ES-I3 (cell line): ENCODE results near the gene CES1.
"Not testable (repeated sequence)": the region's sequence is repeated elsewhere in the genome, so short reads cannot be mapped to it uniquely, and the experiment has no call there.

Source experiments
- H3K36me3 ChIP-seq: 2 replicates; pipeline ENCODE4 v1.6.1; 2013; ENCODE audit warnings: mild to moderate bottlenecking, low read length, control low read depth, moderate library complexity; ENCODE audit not compliant: insufficient read depth
- H3K4me1 ChIP-seq: 2 replicates; pipeline ENCODE4 v1.6.1; 2013; ENCODE audit warnings: mild to moderate bottlenecking, control low read depth, low read length; ENCODE audit not compliant: insufficient read depth
- H3K9ac ChIP-seq: 2 replicates; pipeline ENCODE4 v1.6.1; 2013; ENCODE audit warnings: low read depth, mild to moderate bottlenecking, low read length, moderate library complexity
- H3K9me3 ChIP-seq: 2 replicates; pipeline ENCODE4 v1.6.1; 2013; ENCODE audit warnings: mild to moderate bottlenecking, low read length, moderate library complexity; ENCODE audit not compliant: control insufficient read depth, insufficient read depth

The CES1 gene

GRCh38 chr16:55817236-55817912 lies 15.5 kb downstream of the CES1 start:
- no peak overlapping the region for H3K9ac ChIP-seq
- no peaks in the 10 kb centered on the region for H3K9me3 ChIP-seq
- no peaks in the 10 kb centered on the region; the same call in 1 of the 2 replicates for H3K4me1 ChIP-seq
- no peaks in the 10 kb centered on the region for H3K36me3 ChIP-seq

- H3K4me1 ChIP-seq, H3K36me3 ChIP-seq, H3K9me3 ChIP-seq, H3K9ac ChIP-seq: not testable (repeated sequence)
Observed at GRCh38 chr16:55816222-55816621, 16.7 kb downstream of the CES1 start.

GRCh38 chr16:55815320-55815719 lies 17.6 kb downstream of the CES1 start:
- no peaks in the 10 kb centered on the region for H3K9me3 ChIP-seq
- H3K36me3 ChIP-seq: no peaks in the 10 kb centered on the region
- H3K4me1 ChIP-seq: no peaks in the 10 kb centered on the region; the same call in 1 of the 2 replicates
- no peak overlapping the region for H3K9ac ChIP-seq

- not testable (repeated sequence) for H3K9me3 ChIP-seq
Observed at GRCh38 chr16:55814174-55814573, 18.7 kb downstream of the CES1 start.

GRCh38 chr16:55813730-55814129 lies 19.2 kb downstream of the CES1 start:
- H3K9ac ChIP-seq, H3K4me1 ChIP-seq, H3K9me3 ChIP-seq, H3K36me3 ChIP-seq: not testable (repeated sequence)

More at GRCh38 chr16:55814174-55814573, 18.7 kb downstream of the CES1 start:
- H3K4me1 ChIP-seq, H3K36me3 ChIP-seq, H3K9ac ChIP-seq: not testable (repeated sequence)

- Histone ChIP-seq H3K4me1 (no peaks in the 10 kb centered on the region; the same call in 1 of the 2 replicates), H3K9me3 (no peaks in the 10 kb centered on the region), H3K9ac (no peak overlapping the region), H3K36me3 (no peaks in the 10 kb centered on the region)
Observed at GRCh38 chr16:55812951-55813350, 19.9 kb downstream of the CES1 start.

- H3K4me1 ChIP-seq: no peaks in the 10 kb centered on the region; the same call in 1 of the 2 replicates
- no peak overlapping the region for H3K9ac ChIP-seq
- H3K9me3 ChIP-seq: no peaks in the 10 kb centered on the region
- no peaks in the 10 kb centered on the region for H3K36me3 ChIP-seq
Observed at GRCh38 chr16:55811811-55812210, 21.1 kb downstream of the CES1 start.

- Histone ChIP-seq H3K36me3 (no peaks in the 10 kb centered on the region), H3K9me3 (no peaks in the 10 kb centered on the region), H3K9ac (no peak overlapping the region), H3K4me1 (no peaks in the 10 kb centered on the region)
Observed at GRCh38 chr16:55810451-55810961, 22.4 kb downstream of the CES1 start.

- Histone ChIP-seq H3K4me1 (no peaks in the 10 kb centered on the region), H3K9ac (no peak overlapping the region), H3K9me3 (no peaks in the 10 kb centered on the region), H3K36me3 (no peaks in the 10 kb centered on the region)
Observed at GRCh38 chr16:55809851-55810250, 23.0 kb downstream of the CES1 start.

- Histone ChIP-seq H3K4me1 (no peaks in the 10 kb centered on the region), H3K36me3 (no peaks in the 10 kb centered on the region), H3K9me3 (no peaks in the 10 kb centered on the region), H3K9ac (no peak overlapping the region)
Observed at GRCh38 chr16:55809386-55809785, 23.5 kb downstream of the CES1 start.

- H3K9ac ChIP-seq, H3K4me1 ChIP-seq, H3K36me3 ChIP-seq, H3K9me3 ChIP-seq: not testable (repeated sequence)
Observed at GRCh38 chr16:55808286-55808685, 24.6 kb downstream of the CES1 start.

- not testable (repeated sequence) for H3K36me3 ChIP-seq, H3K9ac ChIP-seq, H3K4me1 ChIP-seq, H3K9me3 ChIP-seq
Observed at GRCh38 chr16:55805104-55805503, 27.8 kb downstream of the CES1 start.

- H3K4me1 ChIP-seq, H3K9ac ChIP-seq, H3K9me3 ChIP-seq, H3K36me3 ChIP-seq: not testable (repeated sequence)
Observed at GRCh38 chr16:55803681-55804080, 29.2 kb downstream of the CES1 start.

- not testable (repeated sequence) for H3K9me3 ChIP-seq, H3K9ac ChIP-seq, H3K36me3 ChIP-seq, H3K4me1 ChIP-seq
Observed at GRCh38 chr16:55792934-55793374, 39.9 kb downstream of the CES1 start.

GRCh38 chr16:55791512-55791911 lies 41.4 kb downstream of the CES1 start:
- H3K9ac ChIP-seq, H3K36me3 ChIP-seq, H3K9me3 ChIP-seq, H3K4me1 ChIP-seq: not testable (repeated sequence)
